ENCODE results near the gene PLB1. TPM values are rescaled to one million over a fixed set of nuclear protein-coding genes. Genes with fewer than 3 reads are reported as not detected.

PLB1 gene
- total RNA-seq, 2 experiments from 2014 or later, result not detected

DNA sequence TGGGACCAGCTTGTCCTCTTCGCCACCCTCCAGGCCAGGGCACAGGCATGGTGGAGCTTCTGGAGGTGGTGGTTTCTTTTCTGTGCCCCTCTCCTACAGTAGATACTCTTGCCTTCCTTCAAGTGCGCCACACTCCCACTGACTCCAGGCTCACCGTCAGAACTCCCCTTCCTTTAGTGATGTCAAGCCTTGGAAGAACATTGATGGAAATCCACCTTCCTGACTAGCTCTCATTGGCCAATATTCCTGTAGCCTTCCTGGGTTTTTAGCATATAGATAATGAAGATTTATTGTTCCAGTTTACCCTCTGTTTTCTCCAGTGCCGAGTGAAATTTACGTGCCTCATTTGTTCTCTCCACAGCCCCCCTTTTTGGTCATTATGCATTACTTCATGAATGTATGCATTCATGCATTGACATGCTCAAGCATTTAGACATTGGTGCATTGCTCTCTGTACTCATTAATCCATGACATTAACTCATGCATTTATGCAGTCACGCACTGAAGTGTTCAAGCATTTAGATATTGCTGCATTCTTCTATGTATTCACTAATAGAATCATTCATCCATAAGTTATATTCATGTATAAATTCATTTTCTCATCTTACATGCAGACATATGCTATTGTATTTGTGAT is 37.3 kb downstream of the PLB1 start:
- Histone ChIP-seq H3K9me3 (ENCODE audit: low read length) (no peaks in the 10 kb centered on the region), H3K4me2 (ENCODE audit: low read length) (no peak overlapping the region), H3K4me1 (ENCODE audit: insufficient read depth, low read length, poor library complexity, severe bottlenecking) (no peaks in the 10 kb centered on the region), H3K36me3 (ENCODE audit: insufficient read depth, low read length) (no peaks in the 10 kb centered on the region), H4K20me1 (ENCODE audit: insufficient read depth, low read length) (no peaks in the 10 kb centered on the region), H2AFZ (ENCODE audit: low read length) (no peak overlapping the region), H3K9me2 (ENCODE audit: insufficient read depth, low read length) (no peaks in the 10 kb centered on the region), H3K27ac (ENCODE audit: low read depth, low read length, poor library complexity, severe bottlenecking) (no peak overlapping the region), H3K79me2 (ENCODE audit: insufficient read depth, low read depth, low read length) (no peaks in the 10 kb centered on the region), H3K4me3 (ENCODE audit: low read depth, low read length, poor library complexity, severe bottlenecking) (no peak overlapping the region)
- no peak for TF ChIP-seq EZH2phosphoT487 (IDR thresholded peaks at IDR 0.05; ENCODE audit: borderline replicate concordance, low read depth, low read length)
- TF ChIP-seq, protein P1, sequence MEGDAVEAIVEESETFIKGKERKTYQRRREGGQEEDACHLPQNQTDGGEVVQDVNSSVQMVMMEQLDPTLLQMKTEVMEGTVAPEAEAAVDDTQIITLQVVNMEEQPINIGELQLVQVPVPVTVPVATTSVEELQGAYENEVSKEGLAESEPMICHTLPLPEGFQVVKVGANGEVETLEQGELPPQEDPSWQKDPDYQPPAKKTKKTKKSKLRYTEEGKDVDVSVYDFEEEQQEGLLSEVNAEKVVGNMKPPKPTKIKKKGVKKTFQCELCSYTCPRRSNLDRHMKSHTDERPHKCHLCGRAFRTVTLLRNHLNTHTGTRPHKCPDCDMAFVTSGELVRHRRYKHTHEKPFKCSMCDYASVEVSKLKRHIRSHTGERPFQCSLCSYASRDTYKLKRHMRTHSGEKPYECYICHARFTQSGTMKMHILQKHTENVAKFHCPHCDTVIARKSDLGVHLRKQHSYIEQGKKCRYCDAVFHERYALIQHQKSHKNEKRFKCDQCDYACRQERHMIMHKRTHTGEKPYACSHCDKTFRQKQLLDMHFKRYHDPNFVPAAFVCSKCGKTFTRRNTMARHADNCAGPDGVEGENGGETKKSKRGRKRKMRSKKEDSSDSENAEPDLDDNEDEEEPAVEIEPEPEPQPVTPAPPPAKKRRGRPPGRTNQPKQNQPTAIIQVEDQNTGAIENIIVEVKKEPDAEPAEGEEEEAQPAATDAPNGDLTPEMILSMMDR (conservative IDR thresholded peaks at IDR 0.05; ENCODE audit: low read length), result no peak
- CTCF ChIA-PET (ENCODE audit: unreplicated experiment), result no interaction called here
- POLR2A ChIA-PET, result no interaction called here
- intact Hi-C loops (cut with micrococcal nuclease; ENCODE audit: unreplicated experiment), result no loop called here
- DNase-seq (ENCODE audit: low spot score), result no peak
- no TSS peak for BruUV-seq (replicated peaks)

DNA sequence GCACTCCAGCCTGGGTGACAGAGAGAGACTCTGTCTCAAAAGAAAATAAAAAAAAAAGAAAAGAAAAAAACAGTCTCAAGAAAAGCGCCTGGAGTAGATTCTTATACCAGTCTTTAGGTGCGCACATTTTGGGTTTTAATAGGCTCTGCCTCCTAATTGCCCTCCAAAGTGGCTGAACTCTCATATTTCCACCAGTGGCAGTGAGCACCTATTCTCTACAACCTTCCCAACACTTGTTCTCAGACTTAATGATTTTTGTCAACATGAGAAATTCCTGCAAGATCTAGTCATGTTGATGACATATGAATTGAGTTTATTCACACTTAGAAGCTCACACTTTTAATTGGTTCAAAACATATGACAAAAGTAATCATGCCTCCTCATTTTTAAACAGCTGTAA is 39.0 kb downstream of the PLB1 start:
- BruUV-seq (replicated peaks), result no TSS peak
- POLR2A ChIA-PET, result interaction anchor here (0.7 kb wide), 1 partner anchor 701 kb away, joined by 3 read pairs; no protein-coding TSS in a partner anchor

DNA sequence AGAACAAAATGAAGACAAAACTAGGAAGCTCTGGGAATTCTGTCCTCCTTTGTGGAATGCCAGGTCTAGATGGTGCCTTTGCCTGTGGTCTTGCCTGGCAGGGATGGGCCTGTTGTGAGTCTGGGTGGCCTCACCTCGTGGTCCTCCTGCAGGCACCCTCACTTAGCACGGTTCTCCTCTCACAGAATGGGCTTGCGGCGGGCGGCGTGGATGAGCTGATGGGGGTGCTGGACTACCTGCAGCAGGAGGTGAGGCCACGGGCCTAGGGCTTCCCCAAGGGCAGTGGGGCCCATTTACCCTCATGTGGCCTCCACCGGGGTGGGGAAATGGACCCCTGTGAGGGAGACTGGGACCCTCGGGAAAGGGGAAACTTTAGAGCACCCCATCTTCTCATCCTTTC is 42.3 kb downstream of the PLB1 start:
- no peaks in the 10 kb centered on the region for H3K9me2 ChIP-seq (ENCODE audit: insufficient read depth, low read length)
- no peak overlapping the region for H3K4me3 ChIP-seq (ENCODE audit: low read depth, low read length, poor library complexity, severe bottlenecking)
- TF ChIP-seq, protein P1 (conservative IDR thresholded peaks at IDR 0.05; ENCODE audit: low read length), result no peak
- no peak for TF ChIP-seq EZH2phosphoT487 (IDR thresholded peaks at IDR 0.05; ENCODE audit: borderline replicate concordance, low read depth, low read length)
- no peaks in the 10 kb centered on the region for H3K79me2 ChIP-seq (ENCODE audit: insufficient read depth, low read depth, low read length)
- no peaks in the 10 kb centered on the region for H3K36me3 ChIP-seq (ENCODE audit: insufficient read depth, low read length)
- no peak overlapping the region for H3K27ac ChIP-seq (ENCODE audit: low read depth, low read length, poor library complexity, severe bottlenecking)
- H2AFZ ChIP-seq (ENCODE audit: low read length), result no peak overlapping the region
- POLR2A ChIA-PET, result no interaction called here
- peaks cover 7% of the 10 kb centered on the region for H3K4me1 ChIP-seq (ENCODE audit: insufficient read depth, low read length, poor library complexity, severe bottlenecking)
- intact Hi-C loops (cut with micrococcal nuclease; ENCODE audit: unreplicated experiment), result no loop called here
- no peak overlapping the region for H3K4me2 ChIP-seq (ENCODE audit: low read length)
- BruUV-seq (replicated peaks), result no TSS peak
- H4K20me1 ChIP-seq (ENCODE audit: insufficient read depth, low read length), result no peaks in the 10 kb centered on the region
- DNase-seq (ENCODE audit: low spot score), result no peak
- no peaks in the 10 kb centered on the region for H3K9me3 ChIP-seq (ENCODE audit: low read length)
- CTCF ChIA-PET (ENCODE audit: unreplicated experiment), result no interaction called here

More for the DNA sequence above, 39.0 kb downstream of the PLB1 start:
- H3K36me3 ChIP-seq (ENCODE audit: insufficient read depth, low read length), result no peaks in the 10 kb centered on the region
- no peaks in the 10 kb centered on the region for H3K9me2 ChIP-seq (ENCODE audit: insufficient read depth, low read length)
- H3K4me3 ChIP-seq (ENCODE audit: low read depth, low read length, poor library complexity, severe bottlenecking), result no peak overlapping the region
- H3K4me1 ChIP-seq (ENCODE audit: insufficient read depth, low read length, poor library complexity, severe bottlenecking), result peaks cover 7% of the 10 kb centered on the region
- no peaks in the 10 kb centered on the region for H3K79me2 ChIP-seq (ENCODE audit: insufficient read depth, low read depth, low read length)
- no peak for DNase-seq (ENCODE audit: low spot score)
- no peak overlapping the region for H3K4me2 ChIP-seq (ENCODE audit: low read length)
- no peaks in the 10 kb centered on the region for H4K20me1 ChIP-seq (ENCODE audit: insufficient read depth, low read length)
- TF ChIP-seq EZH2phosphoT487 (IDR thresholded peaks at IDR 0.05; ENCODE audit: borderline replicate concordance, low read depth, low read length), result no peak
- TF ChIP-seq, protein P1 (conservative IDR thresholded peaks at IDR 0.05; ENCODE audit: low read length), result no peak
- no peaks in the 10 kb centered on the region for H3K9me3 ChIP-seq (ENCODE audit: low read length)
- no peak overlapping the region for H2AFZ ChIP-seq (ENCODE audit: low read length)
- intact Hi-C loops (cut with micrococcal nuclease; ENCODE audit: unreplicated experiment), result no loop called here
- CTCF ChIA-PET (ENCODE audit: unreplicated experiment), result no interaction called here
- H3K27ac ChIP-seq (ENCODE audit: low read depth, low read length, poor library complexity, severe bottlenecking), result no peak overlapping the region
